Aorta (tissue), 5 donors: ENCODE measurements around the gene SULT2A1. TPM values are rescaled to one million over a fixed set of nuclear protein-coding genes. Genes with fewer than 3 reads are reported as not detected.
"Not testable (repeated sequence)": the region's sequence is repeated elsewhere in the genome, so short reads cannot be mapped to it uniquely, and the experiment has no call there.

Experiments
- ATAC-seq: fragments of 200-7000 bp; cut with Tn5 transposase; one replicate; pipeline ENCODE4 v1.9.1; 2022; ENCODE audit warnings: moderate library complexity; ENCODE audit not compliant: low FRiP score
- DNase-seq, 2 donors: peaks; one replicate each; pipeline ENCODE4 v3.0.0-alpha.2; 2020
- H3K27ac ChIP-seq, 2 donors: one replicate each; pipeline ENCODE4 v1.5.1; 2013; ENCODE audit warnings: low read length in 2 of 2, mild to moderate bottlenecking in 2 of 2, moderate library complexity in 2 of 2, control low read depth in 1 of 2, inconsistent platforms in 1 of 2, low read depth in 1 of 2
- H3K27me3 ChIP-seq, 2 donors: one replicate each; pipeline ENCODE4 v1.6.1; 2013; ENCODE audit warnings: control low read depth in 1 of 2, low read length in 1 of 2, mild to moderate bottlenecking in 1 of 2, moderate library complexity in 1 of 2; ENCODE audit not compliant: insufficient read depth in 2 of 2, control insufficient read depth in 1 of 2
- H3K36me3 ChIP-seq, 2 donors: one replicate each; pipeline ENCODE4 v1.6.1; 2013; ENCODE audit warnings: control low read depth in 1 of 2, low read length in 1 of 2, mild to moderate bottlenecking in 1 of 2; ENCODE audit not compliant: insufficient read depth in 2 of 2, control insufficient read depth in 1 of 2
- H3K4me1 ChIP-seq, 2 donors: one replicate each; pipeline ENCODE4 v1.6.1; 2013; ENCODE audit warnings: low read length in 2 of 2, control low read depth in 1 of 2, mild to moderate bottlenecking in 1 of 2, moderate library complexity in 1 of 2; ENCODE audit not compliant: insufficient read depth in 2 of 2, control insufficient read depth in 1 of 2
- H3K4me3 ChIP-seq, 2 donors: one replicate each; pipeline ENCODE4 v1.5.1; 2013; ENCODE audit warnings: low read length in 2 of 2, control low read depth in 1 of 2, mild to moderate bottlenecking in 1 of 2
- H3K9me3 ChIP-seq: one replicate; pipeline ENCODE4 v1.6.1; 2013; ENCODE audit warnings: mild to moderate bottlenecking, low read length; ENCODE audit not compliant: control insufficient read depth
- WGBS, 2 donors: extraction: QIAGEN DNeasy Blood & Tissue Kit; methylation state at CpG; one replicate each; pipeline ENCODE4 v1.1.7; 2013; 5-methylcytosine and 5-hydroxymethylcytosine counted together
- intact Hi-C, 2 donors: fragments of 100-400 bp; cut with DNase I; formaldehyde crosslinking; loops; one replicate each; pipeline versions ENCODE4 v1.14.2 to v1.15.0; 2022
- polyA plus RNA-seq, 2 donors: library from polyadenylated mRNA; stranded (reverse); fragments of 200-250 nt; gene quantifications; one replicate each; pipeline ENCODE4 v1.2.3, GENCODE V29; 2013
- total RNA-seq, 2 donors: library from RNA; stranded (reverse); fragmentation: NEBNext Ultra II Directional; extraction: Animal tissue kit (Norgen Biotek cat#: 25700); gene quantifications; one replicate each; pipeline ENCODE4 v1.2.1, GENCODE V29; 2021
- donor health status: healthy with polysubstance abuse.
- donor health status: Bipolar disorder and iron deficiency.
- donor health status: DM: no; HTN: no; CAD: no.
- donor health status: DM: no; HTN: no; CAD: no.
- donor health status: DM: yes; HTN: yes; CAD: no.

Gene SULT2A1
- total and polyA plus RNA-seq, 4 donors, result 23.7 TPM; not detected in 3

GRCh38 chr19:47896019-47896418, 9.9 kb upstream of the SULT2A1 start:
- no peak for ATAC-seq
- no peaks in the 10 kb centered on the region for H3K36me3 ChIP-seq
- H3K4me3 ChIP-seq, result no peak overlapping the region
- no peak for DNase-seq
- 96 to 97% methylated on average over 4 of the region's 4 CpGs for WGBS, 2 donors
- H3K27ac ChIP-seq, result no peak overlapping the region
- H3K9me3 ChIP-seq, result peaks cover 10% of the 10 kb centered on the region
- H3K27me3 ChIP-seq, result no peaks in the 10 kb centered on the region
- intact Hi-C loops, result no loop called here
- no peaks in the 10 kb centered on the region for H3K4me1 ChIP-seq

GRCh38 chr19:47895165-47895782, 9.2 kb upstream of the SULT2A1 start:
- Histone ChIP-seq H3K36me3 (no peaks in the 10 kb centered on the region), H3K9me3 (peaks cover 10% of the 10 kb centered on the region), H3K27ac (no peak overlapping the region), H3K4me3 (no peak overlapping the region), H3K4me1 (no peaks in the 10 kb centered on the region), H3K27me3 (no peaks in the 10 kb centered on the region)
- 85 to 93% methylated on average over 5 of the region's 5 CpGs for WGBS, 2 donors
- ATAC-seq (no peak), DNase-seq (no peak)
- intact Hi-C loops, result no loop called here

DNA sequence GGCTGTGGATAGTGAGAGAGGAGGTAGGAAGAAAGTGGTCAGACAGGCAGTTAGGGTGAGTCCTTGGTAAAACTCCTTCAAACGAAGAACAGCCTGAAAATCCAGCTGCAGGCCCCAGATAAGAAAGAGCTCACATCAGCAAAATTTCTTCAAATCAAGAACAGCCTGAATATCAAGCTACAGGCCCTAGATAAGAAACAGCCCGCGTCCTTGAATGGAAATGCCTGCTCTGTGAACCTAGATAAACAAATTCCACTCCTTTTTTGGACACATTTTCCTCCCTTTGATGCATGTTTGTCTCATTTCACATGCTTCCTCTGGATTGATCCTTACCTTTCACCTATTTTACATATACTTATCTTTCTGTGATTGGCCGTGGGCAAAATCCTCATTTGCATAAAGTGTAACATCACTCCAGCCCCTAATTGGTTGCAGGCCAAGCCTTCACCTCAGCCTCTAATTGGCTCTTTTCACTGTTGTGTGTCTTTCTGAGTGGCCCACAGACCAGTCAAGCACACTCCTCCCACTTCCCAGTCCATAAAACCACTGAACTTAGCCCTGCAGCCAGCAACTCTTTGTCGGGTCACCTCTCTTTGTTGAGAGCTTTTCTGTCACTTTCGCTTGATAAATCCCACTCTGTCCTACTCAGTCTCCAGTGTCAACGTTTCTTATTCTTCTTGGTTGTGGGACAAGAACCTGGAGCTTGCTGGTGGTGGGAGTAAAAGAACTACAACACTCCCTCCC, 6.0 kb upstream of the SULT2A1 start:
- Histone ChIP-seq H3K9me3 (peaks cover 6% of the 10 kb centered on the region), H3K27ac (no peak overlapping the region), H3K36me3 (no peaks in the 10 kb centered on the region), H3K4me3 (no peak overlapping the region), H3K27me3 (no peaks in the 10 kb centered on the region), H3K4me1 (no peaks in the 10 kb centered on the region)
- ATAC-seq (no peak), DNase-seq (no peak)
- WGBS, 2 donors, result 42 to 45% methylated on average over 7 of the region's 7 CpGs
- intact Hi-C loops, result no loop called here

DNA sequence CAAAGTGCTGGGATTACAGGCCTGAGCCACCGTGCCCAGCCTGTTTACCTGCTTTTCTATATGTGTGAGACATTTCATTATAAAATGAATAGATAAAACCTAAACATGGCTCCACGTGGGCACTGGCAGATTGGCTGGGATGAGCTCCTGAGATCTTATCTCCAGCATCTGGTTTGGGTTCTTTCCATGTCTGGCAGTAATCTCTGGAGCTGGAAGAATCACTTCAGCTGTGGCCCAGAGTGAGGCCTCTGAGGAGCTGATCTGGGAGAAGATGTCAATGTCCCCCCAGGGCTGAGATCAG, 5.5 kb upstream of the SULT2A1 start:
- 52 to 58% methylated on average over 2 of the region's 2 CpGs for WGBS, 2 donors
- ATAC-seq (no peak), DNase-seq (no peak)
- Histone ChIP-seq H3K4me3 (no peak overlapping the region), H3K27ac (no peak overlapping the region), H3K4me1 (no peaks in the 10 kb centered on the region), H3K9me3 (peaks cover 4% of the 10 kb centered on the region), H3K27me3 (no peaks in the 10 kb centered on the region), H3K36me3 (no peaks in the 10 kb centered on the region)
- intact Hi-C loops, result no loop called here

- Histone ChIP-seq H3K36me3 (no peaks in the 10 kb centered on the region), H3K4me3 (no peak overlapping the region), H3K27ac (no peak overlapping the region), H3K27me3 (no peaks in the 10 kb centered on the region), H3K4me1 (no peaks in the 10 kb centered on the region), H3K9me3 (peaks cover 3% of the 10 kb centered on the region)
- DNase-seq (no peak), ATAC-seq (no peak)
- 81% methylated on average over 6 to 7 of the region's 7 CpGs for WGBS, 2 donors
- intact Hi-C loops, result no loop called here
Observed at GRCh38 chr19:47890865-47891621, 4.9 kb upstream of the SULT2A1 start.

DNA sequence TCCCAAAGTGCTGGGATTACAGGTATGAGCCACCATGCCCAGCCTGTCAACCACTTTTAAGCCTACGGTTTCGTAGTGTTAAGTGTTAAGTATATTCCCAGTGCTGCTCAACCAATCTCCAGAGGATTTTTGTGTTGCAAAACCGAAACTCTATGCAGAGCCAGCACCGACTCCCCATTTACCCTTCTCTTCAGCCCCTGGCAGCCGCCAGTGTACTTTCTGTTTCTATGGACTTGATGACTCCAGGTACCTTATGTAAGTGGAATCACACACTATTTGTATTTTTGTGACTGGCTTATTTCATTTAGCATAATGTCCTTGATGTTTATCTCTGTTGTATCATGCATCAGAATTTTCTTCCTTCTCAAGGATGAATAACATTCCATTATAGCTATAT, 1.1 kb downstream of the SULT2A1 start:
- Histone ChIP-seq H3K27me3 (no peaks in the 10 kb centered on the region), H3K9me3 (no peaks in the 10 kb centered on the region), H3K4me3 (no peak overlapping the region), H3K27ac (no peak overlapping the region), H3K4me1 (no peaks in the 10 kb centered on the region), H3K36me3 (no peaks in the 10 kb centered on the region)
- 69 to 78% methylated on average over 5 of the region's 5 CpGs for WGBS, 2 donors
- no peak for DNase-seq
- intact Hi-C loops, result no loop called here
- ATAC-seq, result no peak

- no peak for DNase-seq
- Histone ChIP-seq H3K4me3 (no peak overlapping the region), H3K9me3 (no peaks in the 10 kb centered on the region), H3K36me3 (no peaks in the 10 kb centered on the region), H3K27me3 (no peaks in the 10 kb centered on the region), H3K27ac (no peak overlapping the region), H3K4me1 (no peaks in the 10 kb centered on the region)
- intact Hi-C loops, result no loop called here
- no peak for ATAC-seq
- WGBS, 2 donors, result 69 to 70% methylated on average over 3 of the region's 3 CpGs
Observed at GRCh38 chr19:47882890-47883289, 3.2 kb downstream of the SULT2A1 start.

GRCh38 chr19:47881757-47882156, 4.4 kb downstream of the SULT2A1 start:
- no peaks in the 10 kb centered on the region for H3K36me3 ChIP-seq
- H3K27me3 ChIP-seq, result no peaks in the 10 kb centered on the region
- 52 to 64% methylated on average over 5 of the region's 5 CpGs for WGBS, 2 donors
- H3K4me3 ChIP-seq, result no peak overlapping the region
- intact Hi-C loops, result no loop called here
- no peaks in the 10 kb centered on the region for H3K9me3 ChIP-seq
- no peak overlapping the region for H3K27ac ChIP-seq
- ATAC-seq, result no peak
- DNase-seq, result no peak
- no peaks in the 10 kb centered on the region for H3K4me1 ChIP-seq

- DNase-seq, H3K36me3 ChIP-seq, H3K27ac ChIP-seq, intact Hi-C loops, ATAC-seq, H3K9me3 ChIP-seq, H3K4me1 ChIP-seq, H3K4me3 ChIP-seq, H3K27me3 ChIP-seq: not testable (repeated sequence)
- WGBS, 2 donors, result 43 to 63% methylated on average over 4 of the region's 4 CpGs
Observed at GRCh38 chr19:47879385-47879784, 6.7 kb downstream of the SULT2A1 start.
